HG02798 (cell line): Measurements from ENCODE around the gene TMEM229A.
"Not testable (repeated sequence)": the region's sequence is repeated elsewhere in the genome, so short reads cannot be mapped to it uniquely, and the experiment has no call there.

Experiments
- ATAC-seq: cut with Tn5 transposase; IDR thresholded peaks from one replicate; pipeline ENCODE4 v1.9.1; 2021; ENCODE audit warnings: mild to moderate bottlenecking; ENCODE audit not compliant: unreplicated experiment, poor library complexity

Gene TMEM229A

GRCh38 chr7:124032369-124033094 lies at the start of gene TMEM229A:
Gene TMEM229A (minus strand): TSS chr7:124033067. CDS start chr7:124033003, 64 bp downstream.
- peak; percentile 53 for ATAC-seq

DNA sequence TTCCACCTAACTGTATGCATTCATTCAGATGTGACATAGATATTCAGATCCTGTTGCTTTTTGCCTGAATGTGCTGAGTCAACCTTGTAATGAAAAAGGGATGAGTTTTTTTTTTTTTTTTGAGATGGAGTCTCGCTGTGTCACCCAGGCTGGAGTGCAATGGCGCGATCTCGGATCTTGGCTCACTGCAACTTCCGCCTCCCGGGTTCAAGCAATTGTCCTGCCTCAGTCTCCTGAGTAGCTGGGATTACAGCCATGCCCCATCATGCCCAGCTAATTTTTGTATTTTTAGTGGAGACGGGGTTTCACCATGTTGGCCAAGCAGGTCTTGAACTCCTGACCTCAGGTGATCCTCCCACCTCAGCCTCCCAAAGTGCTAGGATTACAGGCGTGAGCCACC lies 49.4 kb upstream of the TMEM229A start:
- not testable (repeated sequence) for ATAC-seq

- no peak for ATAC-seq
Measured at GRCh38 chr7:124077546-124077945, 44.7 kb upstream of the TMEM229A start.

DNA sequence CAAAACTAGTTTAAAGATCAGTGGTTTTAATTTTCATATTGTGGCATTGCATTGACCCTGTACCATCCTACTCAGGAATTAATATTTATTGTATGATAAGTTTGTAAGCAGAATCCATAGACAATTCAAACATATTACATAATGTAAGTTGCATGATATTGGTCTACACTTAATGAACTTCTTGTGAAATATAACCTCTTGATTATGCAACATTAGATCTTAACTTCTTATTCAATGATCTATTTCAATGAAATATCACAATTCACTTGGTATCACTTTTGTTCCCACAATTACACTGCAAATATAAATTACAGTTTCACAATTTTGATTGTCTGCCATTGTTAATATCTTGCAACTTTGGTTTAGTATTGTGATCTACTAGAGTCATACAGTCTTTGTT lies 44.0 kb upstream of the TMEM229A start:
- no peak for ATAC-seq

DNA sequence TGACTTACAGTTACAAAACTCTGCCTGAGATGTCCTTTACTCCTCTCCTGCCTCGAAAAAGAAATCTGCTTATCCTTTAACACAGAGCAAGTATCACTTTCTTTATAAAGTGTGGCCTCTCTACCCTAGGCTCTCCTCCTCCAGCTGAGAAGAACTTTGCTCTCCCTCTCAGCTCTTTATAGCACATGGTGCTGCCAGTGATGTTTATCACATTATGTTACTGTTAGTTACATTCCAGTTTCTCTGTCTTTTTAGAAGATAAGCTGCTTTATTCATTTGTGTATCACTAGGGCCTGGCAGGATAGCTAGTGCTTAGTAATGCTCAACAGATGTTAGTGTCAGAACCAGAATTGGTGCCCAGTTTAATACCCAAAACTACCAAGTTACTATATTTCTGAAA lies 41.1 kb upstream of the TMEM229A start:
- ATAC-seq = no peak

DNA sequence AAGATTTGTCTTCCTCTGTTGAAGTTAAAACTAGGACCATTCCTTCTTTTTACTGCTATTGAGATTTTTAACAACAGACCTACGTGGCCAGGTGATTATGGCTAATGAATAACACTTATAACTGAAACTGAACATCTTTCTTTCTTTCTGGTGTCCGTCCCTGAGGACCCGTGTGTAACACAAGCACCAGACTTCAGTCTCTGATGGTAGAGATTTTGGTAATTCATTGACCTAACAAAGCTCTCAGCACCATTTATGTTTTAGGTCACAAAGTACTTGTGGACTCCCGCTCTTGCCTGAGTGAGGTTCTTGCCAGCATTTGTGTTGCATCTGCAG lies 40.4 kb upstream of the TMEM229A start:
- ATAC-seq = peak; percentile 32

- ATAC-seq = no peak
Measured at GRCh38 chr7:124072603-124073309, 39.9 kb upstream of the TMEM229A start.

- ATAC-seq = no peak
Measured at GRCh38 chr7:124071843-124072242, 39.0 kb upstream of the TMEM229A start.

DNA sequence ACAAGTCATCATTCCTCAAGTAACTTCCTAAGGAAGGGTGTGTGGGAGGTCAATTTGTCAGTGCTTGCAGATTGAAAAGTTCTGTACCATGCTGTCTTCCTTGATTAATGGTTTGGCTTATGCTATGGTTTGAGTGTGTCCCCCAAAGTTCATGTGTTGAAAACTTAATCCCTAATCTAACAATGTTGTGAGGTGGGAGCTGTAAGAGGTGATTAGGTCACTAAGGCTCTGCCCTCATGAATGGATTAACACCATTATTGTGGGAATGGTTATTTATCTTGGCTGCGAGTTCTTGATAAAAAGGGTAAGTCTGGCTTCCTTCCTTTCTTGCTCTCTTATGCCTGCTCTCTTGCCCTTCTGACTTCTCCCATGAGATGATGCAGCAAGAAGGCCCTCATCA lies 29.3 kb upstream of the TMEM229A start:
- ATAC-seq = no peak

GRCh38 chr7:124060528-124060927 lies 27.7 kb upstream of the TMEM229A start:
- ATAC-seq = no peak

DNA sequence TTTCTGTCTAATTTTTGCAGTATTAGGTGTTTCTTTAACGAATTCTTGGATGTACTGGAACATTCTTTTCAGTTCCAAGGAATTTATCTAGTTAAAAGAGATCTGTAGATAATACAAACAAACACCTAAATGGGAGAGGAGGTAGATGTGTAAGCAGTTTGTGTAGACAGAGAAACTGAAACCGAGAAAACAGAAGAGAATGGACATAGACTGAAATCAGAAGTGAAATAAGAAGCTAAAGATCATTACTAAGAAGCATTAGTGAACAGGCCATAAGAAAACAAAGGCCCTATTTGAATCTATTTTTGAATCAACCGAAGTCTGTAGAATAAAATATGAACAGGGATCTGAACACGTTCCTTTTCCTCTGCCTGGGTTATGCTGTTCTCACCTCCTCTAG lies 26.5 kb upstream of the TMEM229A start:
- peak; percentile 100 for ATAC-seq

- ATAC-seq = no peak
Measured at GRCh38 chr7:124058515-124058914, 25.6 kb upstream of the TMEM229A start.

DNA sequence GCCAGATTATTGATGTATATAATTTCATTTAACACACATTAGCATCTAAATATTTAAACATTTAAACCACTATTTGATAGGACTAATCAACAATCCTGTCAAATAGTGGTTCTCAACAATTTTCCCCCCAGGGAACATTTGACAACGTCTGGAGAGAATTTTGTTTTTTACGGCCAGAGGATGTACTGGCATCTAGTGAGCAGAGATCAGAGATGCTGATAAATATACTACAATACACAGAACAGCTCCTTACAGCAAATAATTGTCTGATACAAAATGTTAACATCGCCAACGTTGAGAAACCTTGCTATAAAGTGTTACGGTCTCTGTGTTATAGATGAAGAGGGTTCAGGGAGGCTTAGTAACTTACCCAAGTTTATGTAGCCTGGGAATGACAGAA lies 25.0 kb upstream of the TMEM229A start:
- ATAC-seq = no peak

- ATAC-seq = no peak
Measured at GRCh38 chr7:124056234-124056633, 23.4 kb upstream of the TMEM229A start.

DNA sequence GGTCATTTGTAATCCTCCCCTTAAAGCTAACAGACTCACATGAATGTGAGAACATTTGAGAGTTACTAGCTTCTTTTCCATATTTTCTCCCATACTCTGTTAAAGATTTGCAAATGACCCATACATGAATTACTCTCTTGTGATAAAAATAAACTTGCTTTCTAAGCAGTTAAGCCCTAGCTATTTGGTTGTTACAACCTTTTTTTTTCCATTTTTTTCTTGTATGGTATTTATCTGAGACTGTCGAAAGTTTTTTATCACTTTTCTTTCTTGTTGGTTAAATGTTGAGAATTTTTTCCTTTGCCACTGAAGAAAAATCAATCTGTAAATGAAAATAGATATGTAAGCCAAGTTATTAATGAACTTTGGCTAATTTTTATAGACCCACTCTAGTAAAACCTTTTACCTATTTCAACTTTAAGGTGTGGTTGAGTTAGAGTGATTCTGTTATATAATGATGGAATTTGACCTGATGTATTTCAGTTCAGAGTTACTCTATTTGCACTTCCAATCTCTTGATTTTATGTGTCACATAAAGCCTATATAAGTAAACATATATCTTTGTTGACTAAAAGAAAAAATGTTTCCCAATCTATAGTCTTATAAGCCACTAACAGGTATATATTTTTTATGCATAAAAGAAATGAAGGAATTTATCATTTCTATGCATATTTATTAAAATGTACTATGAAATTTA lies 19.0 kb upstream of the TMEM229A start:
- no peak for ATAC-seq

GRCh38 chr7:124042826-124043225 lies 10.0 kb upstream of the TMEM229A start:
- no peak for ATAC-seq

GRCh38 chr7:124041439-124041838 lies 8.6 kb upstream of the TMEM229A start:
- ATAC-seq = no peak

GRCh38 chr7:124037902-124038301 lies 5.0 kb upstream of the TMEM229A start:
- ATAC-seq = not testable (repeated sequence)

DNA sequence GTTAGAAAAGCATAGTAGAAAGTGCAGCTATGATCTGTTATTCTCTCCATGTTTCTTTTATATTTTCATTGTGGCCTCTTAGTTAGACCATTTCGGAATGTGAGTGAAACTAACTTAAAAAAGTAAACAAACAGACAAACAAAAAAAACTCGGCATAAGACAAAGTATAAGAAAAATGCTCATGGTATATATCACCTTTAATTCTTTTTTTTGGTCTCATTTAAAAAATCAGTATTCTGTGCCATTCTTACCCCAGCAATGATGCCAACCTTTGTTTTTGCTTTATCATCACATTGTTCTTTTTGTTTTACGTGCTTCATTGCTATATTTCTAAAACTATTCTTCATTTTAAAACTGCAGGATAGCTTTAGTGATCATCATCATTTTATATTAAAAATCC lies 2.8 kb upstream of the TMEM229A start:
- ATAC-seq = no peak

DNA sequence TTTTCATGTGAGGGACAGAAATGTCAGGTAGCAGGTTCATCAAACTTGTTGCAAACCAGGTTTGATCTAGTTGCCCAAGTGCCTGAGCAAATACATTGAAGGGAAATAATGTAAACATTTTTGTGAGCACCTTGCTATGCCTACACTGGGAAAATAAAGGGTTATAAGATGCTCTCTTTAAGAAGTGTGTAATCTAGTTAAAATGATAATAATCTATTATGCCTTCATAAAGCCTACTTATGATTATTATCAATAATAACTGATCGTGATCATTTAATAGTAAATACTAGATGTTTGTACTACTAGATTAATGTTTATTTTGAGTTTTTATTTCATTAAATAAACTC lies 1.9 kb upstream of the TMEM229A start:
- ATAC-seq = no peak
